ENCODE data around the gene KCNT2.
"Not testable (repeated sequence)": the region's sequence is repeated elsewhere in the genome, so short reads cannot be mapped to it uniquely, and the experiment has no call there.

Gene KCNT2

DNA sequence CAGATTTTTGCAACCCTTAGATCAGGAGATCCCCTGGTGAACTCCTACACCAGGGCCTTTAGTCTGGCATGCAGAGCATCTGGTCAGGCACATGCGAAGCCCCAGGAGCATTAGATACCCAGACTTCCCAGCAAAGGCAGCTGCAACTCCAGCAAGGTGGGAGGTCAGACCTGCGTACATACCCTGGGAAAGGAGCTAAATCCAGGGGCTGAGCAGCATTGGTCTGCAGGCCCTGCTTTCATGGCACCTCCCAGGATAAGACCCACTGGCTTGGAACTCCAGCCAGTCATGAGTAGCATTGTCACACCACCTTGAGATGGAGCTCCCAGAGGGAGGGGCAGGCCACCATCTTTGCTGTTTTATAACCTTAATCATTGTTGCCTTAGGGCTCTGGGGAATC is 92.3 kb downstream of the KCNT2 start:
- DNase-seq (ENCODE audit: low read depth in 2 of 2): no peak

DNA sequence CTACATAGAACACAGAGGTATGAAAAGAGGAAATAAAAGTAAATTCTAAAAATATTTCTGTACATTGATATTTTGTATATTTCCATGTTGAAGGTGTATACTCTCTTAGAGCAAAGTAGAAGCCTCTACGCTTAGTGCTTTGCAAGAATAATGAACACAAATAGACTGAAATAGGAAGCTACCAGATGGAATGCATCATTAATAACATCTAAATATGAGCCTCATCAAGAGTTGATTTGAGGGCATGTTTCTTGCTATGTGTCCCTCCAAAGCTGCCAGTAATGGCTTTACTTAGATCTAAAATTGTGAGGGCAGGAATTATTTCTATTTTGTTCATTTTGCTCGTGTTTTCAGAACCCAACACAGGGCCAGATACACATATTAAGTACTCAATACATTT is 94.4 kb downstream of the KCNT2 start:
- no peak for DNase-seq (ENCODE audit: low read depth in 2 of 2)

DNA sequence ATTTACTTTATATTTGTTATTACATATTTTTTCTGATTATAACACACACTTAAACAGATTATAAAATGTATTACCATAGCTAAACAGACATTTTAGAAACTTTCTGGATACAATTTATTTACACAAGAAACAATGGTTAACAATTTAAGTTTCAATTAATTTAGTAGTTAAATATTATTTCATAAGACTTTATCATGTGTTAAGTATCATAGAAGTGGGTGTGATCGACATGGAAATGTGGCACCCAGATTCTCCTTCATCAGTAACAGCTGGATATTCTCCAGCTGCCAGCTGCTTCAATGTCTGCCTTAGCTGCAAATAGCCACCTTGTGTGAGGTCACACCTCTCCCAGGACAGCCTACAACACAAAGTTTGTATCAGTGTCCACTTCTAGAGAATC is 97.8 kb downstream of the KCNT2 start:
- no peak for DNase-seq (ENCODE audit: low read depth in 2 of 2)

DNA sequence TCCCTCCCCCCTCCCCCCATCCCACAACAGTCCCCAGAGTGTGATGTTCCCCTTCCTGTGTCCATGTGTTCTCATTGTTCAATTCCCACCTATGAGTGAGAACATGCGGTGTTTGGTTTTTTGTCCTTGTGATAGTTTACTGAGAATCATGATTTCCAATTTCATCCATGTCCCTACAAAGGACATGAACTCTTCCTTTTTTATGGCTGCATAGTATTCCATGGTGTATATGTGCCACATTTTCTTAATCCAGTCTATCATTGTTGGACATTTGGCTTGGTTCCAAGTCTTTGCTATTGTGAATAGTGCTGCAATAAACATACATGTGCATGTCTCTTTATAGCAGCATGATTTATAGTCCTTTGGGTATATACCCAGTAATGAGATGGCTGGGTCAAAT is 104.0 kb downstream of the KCNT2 start:
- DNase-seq (ENCODE audit: low read depth in 2 of 2): not testable (repeated sequence)

- DNase-seq (ENCODE audit: low read depth in 2 of 2): no peak
These were observed 105.8 kb downstream of the KCNT2 start for GRCh38 chr1:196502437-196502836.

- no peak for DNase-seq (ENCODE audit: low read depth in 2 of 2)
These were observed 106.3 kb downstream of the KCNT2 start for GRCh38 chr1:196501760-196502428.

DNA sequence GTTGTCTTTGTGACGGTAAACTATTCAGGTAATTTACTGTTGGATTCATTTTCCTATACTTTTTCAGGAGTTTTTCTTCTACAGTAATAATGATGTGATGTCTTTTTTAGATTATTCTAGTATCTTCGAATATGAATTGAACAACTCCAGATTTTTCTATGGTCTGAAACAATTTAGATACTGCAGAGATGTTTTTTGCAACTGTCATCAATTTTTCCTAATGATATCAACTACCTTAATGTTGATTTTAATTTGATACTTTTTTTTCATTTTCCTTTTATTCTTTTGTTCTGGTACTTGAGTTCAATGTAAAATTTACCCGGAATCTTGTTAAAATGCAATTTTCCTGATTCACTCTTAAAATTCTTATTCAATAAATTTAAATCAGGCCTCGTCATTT is 110.4 kb downstream of the KCNT2 start:
- DNase-seq (ENCODE audit: low read depth in 2 of 2): no peak

DNA sequence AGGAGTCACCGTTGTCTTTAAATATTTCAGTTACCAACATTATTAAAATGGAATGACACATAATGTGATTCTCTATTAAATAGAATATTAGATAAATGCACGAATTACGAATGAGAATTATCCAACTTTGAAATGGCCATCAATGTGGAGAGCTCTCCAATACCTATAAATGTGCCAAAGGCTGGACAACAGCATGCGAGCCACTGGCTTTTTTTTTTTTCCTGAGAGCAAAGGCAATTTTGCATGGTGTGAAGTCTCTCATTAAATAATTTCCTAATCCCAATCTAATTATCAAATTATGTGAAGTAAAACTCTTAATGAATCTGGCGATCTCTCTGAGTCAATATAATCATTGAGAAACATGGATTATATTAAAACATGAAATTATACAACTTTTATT is 113.5 kb downstream of the KCNT2 start:
- no peak for DNase-seq (ENCODE audit: low read depth in 2 of 2)

DNA sequence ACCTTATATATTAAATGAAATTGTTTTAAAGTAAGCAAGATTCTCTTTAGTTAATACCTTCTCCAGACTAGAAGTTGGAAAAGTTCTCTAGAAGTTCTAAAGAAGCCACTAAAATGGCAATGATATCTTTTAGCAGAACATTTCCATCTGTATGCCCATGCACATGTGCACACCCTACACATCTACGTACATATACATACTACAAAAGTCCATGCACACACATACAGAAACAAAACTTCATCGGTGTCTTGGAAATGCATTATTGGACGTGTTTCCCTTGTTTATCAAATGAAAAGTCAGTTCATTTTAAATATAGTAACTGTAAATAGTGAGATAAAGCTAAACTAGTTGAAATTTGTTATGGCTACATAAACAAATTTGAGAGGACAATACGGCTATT is 114.4 kb downstream of the KCNT2 start:
- DNase-seq (ENCODE audit: low read depth in 2 of 2): no peak

GRCh38 chr1:196488579-196488978 is 119.7 kb downstream of the KCNT2 start:
- DNase-seq (ENCODE audit: low read depth in 2 of 2): no peak

DNA sequence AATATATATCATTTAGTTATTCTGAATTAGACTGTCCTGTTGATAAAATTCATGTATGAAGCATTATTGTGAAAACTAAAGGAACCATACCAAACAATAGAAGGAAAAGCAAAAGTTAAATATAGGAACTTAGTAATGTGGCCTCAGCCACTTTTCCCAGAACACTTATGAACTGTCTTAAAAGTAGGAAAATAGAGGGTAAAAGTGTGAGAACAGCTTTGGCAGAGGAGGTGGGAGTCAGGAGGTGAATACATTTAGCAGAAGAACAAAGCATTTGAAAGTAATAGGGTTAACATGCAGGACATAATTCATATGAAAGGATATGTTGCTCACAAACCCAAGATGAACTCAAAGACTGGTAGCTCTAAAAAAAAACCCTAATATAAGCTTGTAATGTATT is 121.9 kb downstream of the KCNT2 start:
- DNase-seq (ENCODE audit: low read depth in 2 of 2): no peak

DNA sequence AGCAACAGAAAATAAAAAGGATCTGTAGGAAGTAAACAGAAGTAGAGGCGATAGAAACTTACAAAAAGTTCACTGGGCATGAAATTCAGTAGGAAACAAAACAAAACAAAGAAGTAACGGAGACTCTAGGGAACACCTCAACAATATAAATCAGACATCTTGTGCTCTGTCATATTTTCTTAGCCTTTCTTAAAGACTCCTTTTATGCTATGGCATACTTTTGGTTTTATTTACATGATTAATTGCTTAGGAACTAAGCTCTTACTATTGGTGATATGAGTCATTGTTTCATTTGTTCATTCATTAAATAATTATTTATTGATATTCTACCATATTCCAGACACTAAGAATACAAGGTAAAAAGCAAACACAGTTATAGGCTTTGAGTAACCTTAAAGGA is 126.6 kb downstream of the KCNT2 start:
- no peak for DNase-seq (ENCODE audit: low read depth in 2 of 2)

- DNase-seq (ENCODE audit: low read depth in 2 of 2): no peak
These were observed 131.0 kb downstream of the KCNT2 start for GRCh38 chr1:196477262-196477661.

DNA sequence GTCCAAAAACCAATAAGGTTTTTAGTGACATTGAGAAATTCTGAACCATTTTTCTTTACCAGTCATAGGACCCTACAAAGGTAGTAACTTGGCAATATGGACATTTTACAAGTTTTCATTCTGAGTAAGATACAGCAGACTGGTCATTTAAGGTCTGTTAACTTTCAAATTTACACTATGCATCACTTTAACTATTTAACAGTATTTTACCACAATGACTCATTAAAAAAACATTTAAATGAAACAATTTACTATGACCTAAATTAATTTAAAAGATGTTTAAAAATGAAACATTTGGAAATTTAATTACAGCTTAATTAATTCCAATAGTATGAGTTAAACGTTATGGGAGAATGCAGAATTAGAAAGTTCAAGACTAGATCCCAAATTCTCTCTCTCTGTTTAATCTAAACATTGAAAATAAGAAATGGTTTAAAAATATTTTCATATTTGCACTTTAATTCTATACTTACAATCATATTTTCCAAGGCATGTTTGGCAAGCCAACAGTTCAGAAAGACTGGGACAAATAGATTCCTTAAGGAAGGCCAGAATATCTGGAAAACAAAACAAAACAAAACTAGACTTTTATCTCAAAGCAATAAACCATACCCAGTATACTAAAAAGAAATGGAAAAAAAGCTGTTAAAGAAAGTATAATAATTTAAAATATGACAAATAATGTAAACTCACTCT is 140.9 kb downstream of the KCNT2 start:
- DNase-seq (ENCODE audit: low read depth in 2 of 2): no peak

- no peak for DNase-seq (ENCODE audit: low read depth in 2 of 2)
These were observed 141.6 kb downstream of the KCNT2 start for GRCh38 chr1:196466654-196467053.

DNA sequence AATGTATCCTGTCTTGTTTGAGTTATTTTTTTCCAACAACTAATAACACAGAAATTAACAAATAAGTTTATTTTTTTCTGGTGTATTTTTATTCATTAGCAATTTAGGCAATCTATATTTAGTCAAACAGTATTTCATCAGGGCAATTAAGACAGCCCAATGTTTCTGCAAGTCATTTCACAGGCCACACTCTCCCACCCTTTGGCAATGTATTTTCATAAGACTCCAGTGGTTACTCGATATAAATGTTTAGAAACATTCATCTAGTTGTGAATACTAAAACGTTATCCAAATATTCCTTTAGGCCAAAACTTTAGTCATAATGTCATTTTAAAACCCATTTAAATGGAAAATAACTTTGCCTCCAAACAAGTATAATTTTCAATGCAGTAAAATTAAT is 142.1 kb downstream of the KCNT2 start:
- no peak for DNase-seq (ENCODE audit: low read depth in 2 of 2)

DNA sequence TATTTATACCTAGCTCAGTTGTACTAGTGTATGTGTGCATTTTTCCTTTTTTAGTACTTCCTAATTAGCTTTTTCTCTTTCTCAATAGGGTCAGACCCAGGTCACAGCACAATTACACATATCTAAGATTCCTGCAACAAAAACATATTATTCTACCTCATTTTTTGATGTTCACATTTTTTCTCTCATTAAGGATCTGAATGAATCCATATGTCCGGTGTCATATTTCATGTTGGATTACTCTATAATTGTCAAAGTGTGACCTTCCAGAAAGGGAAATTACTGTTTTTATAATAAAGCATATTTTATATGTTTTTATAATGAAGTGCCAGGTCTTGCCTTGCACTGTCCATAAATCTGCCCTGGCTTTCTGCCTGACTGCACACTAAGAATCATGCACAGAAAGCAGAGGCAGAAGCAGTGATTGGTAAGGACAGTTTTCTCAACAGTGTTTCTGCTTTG is 143.7 kb downstream of the KCNT2 start:
- no peak for DNase-seq (ENCODE audit: low read depth in 2 of 2)

- no peak for DNase-seq (ENCODE audit: low read depth in 2 of 2)
These were observed 146.2 kb downstream of the KCNT2 start for GRCh38 chr1:196462086-196462485.

DNA sequence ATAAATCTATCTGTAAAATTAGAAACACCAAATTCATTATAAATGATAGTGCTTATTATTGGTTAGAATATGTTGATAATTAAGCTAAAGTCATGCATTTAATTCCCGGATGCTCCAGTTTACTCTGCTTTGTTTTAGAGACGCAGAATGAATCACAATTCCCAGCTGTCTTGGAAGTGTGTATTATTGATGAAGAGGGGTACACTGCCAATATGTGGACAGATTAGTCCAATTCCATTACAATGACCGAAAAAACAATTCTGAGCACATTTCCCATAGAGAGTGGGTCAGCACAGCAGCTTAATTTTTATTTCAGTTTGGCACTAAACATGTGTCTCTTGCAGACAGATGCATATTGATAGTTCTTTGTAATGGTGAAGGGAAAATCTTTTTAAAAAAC is 146.7 kb downstream of the KCNT2 start:
- no peak for DNase-seq (ENCODE audit: low read depth in 2 of 2)

DNA sequence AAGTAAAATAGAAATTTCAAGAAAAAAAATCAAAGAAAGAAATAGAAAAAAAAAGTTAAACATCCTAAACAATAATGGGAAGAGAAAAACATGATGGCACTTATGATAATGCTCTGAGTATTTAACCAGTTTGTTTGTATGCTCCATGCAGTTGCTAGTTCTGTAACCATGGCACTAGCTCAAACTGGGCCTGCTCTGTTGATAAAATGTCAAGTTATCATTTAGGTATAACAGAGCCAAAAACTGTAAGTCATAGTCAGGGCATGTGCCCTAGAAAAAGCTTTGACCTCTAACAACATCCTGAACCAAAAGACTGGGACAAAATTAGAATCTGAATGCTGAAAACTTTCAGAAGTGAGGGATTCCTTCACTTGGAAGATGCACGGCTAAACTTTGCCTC is 148.9 kb downstream of the KCNT2 start:
- no peak for DNase-seq (ENCODE audit: low read depth in 2 of 2)

- DNase-seq (ENCODE audit: low read depth in 2 of 2): no peak
These were observed 153.4 kb downstream of the KCNT2 start for GRCh38 chr1:196454792-196455191.

DNA sequence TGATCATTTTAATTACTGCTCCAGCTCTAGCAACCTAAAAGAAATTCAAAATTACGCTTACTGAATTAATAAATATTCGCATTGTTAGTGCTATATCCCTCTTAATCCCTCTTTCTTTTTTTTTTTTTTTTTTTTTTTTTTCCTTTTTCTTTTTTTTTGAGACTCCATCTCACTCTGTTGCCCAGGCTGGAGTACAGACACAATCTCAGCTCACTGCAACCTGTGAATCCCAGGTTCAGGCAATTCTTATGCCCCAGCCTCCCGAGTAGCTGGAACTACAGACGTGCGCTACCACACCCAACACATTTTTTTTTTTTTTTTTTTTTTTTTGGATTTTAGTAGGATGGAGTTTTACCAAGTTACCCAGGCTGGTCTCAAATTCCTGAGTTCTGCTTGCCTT is 157.1 kb downstream of the KCNT2 start:
- DNase-seq (ENCODE audit: low read depth in 2 of 2): no peak
